Panc1 (cell line): Measurements from ENCODE around the gene RIN2.

Source experiments
- POLR2AphosphoS5 ChIP-seq: IDR thresholded peaks from 2 replicates; pipeline ENCODE4 v1.6.1; 2012; ENCODE audit warnings: mild to moderate bottlenecking, low read depth, low read length, moderate library complexity
- SIN3A ChIP-seq: IDR thresholded peaks from 2 replicates; pipeline ENCODE4 v1.6.1; 2012; ENCODE audit warnings: low read depth, mild to moderate bottlenecking, low read length, moderate library complexity, borderline replicate concordance; ENCODE audit not compliant: insufficient read depth
- TCF7L2 ChIP-seq: IDR thresholded peaks from 2 replicates; pipeline ENCODE4 v1.6.1; 2011; ENCODE audit warnings: mild to moderate bottlenecking, low read depth, low read length, inconsistent platforms
- TF ChIP-seq, protein P1 (sequence below): fragments of 450-650 bp; IDR thresholded peaks from 2 replicates; pipeline ENCODE4 v1.5.1; 2017; ENCODE audit warnings: mild to moderate bottlenecking

DNA sequence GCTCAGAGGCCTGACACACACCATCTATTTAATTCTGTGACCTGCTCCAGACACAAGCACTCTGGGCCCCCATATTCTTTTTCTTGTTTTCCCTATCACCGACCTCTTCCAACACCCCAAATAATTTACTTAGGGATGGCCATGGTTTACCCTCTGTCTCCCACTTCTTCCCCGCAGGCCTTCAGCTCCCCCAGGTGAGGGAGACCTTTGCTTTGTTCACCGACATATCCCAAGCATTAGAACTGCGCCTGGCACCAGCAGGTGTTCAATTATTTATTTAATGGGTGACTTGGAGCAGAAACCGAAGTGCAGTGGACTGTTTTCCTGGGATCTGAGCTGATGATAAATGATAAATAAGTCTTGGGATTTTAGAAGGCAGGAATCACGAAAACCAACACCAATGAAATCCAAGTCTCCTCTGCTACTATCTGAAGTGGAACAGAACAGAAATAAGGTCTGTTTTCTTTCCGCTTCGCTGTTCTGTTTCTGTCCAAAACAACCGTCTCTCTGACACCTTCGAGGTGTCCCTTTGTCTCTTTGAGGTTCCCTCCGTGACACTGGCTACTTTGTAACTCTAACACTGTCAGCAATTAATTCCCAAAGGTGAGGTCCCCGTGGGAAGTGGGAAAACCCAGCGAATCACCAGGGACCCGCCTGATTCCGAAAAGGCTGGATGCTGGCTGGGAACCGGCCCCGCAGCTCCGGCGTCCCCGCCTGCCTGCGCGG, 1.1 kb upstream of the RIN2 start:
- TF ChIP-seq, protein P1, sequence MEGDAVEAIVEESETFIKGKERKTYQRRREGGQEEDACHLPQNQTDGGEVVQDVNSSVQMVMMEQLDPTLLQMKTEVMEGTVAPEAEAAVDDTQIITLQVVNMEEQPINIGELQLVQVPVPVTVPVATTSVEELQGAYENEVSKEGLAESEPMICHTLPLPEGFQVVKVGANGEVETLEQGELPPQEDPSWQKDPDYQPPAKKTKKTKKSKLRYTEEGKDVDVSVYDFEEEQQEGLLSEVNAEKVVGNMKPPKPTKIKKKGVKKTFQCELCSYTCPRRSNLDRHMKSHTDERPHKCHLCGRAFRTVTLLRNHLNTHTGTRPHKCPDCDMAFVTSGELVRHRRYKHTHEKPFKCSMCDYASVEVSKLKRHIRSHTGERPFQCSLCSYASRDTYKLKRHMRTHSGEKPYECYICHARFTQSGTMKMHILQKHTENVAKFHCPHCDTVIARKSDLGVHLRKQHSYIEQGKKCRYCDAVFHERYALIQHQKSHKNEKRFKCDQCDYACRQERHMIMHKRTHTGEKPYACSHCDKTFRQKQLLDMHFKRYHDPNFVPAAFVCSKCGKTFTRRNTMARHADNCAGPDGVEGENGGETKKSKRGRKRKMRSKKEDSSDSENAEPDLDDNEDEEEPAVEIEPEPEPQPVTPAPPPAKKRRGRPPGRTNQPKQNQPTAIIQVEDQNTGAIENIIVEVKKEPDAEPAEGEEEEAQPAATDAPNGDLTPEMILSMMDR = no peak
- TF ChIP-seq SIN3A = no peak
- TF ChIP-seq POLR2AphosphoS5 = no peak
- TF ChIP-seq TCF7L2 = no peak
